ENCODE measurements around the gene MAN1C1. TPM values are rescaled to one million over a fixed set of nuclear protein-coding genes. Genes with fewer than 3 reads are reported as not detected.

MAN1C1 gene
- total RNA-seq, 1 experiment from 2014 or later, result 1.2 TPM

- no peak overlapping the region for H2AFZ ChIP-seq (ENCODE audit: low read depth, low read length, poor library complexity, severe bottlenecking)
- H3K27me3 ChIP-seq (ENCODE audit: insufficient read depth, low read length), result no peaks in the 10 kb centered on the region
- H3K4me1 ChIP-seq (ENCODE audit: control insufficient read depth in 1 of 2, insufficient read depth in 2 of 2, low read length in 2 of 2), result peaks cover 9 to 13% of the 10 kb centered on the region in 2 experiments
- H3K9me3 ChIP-seq (ENCODE audit: control insufficient read depth in 1 of 2, insufficient read depth in 1 of 2, low read depth in 1 of 2, low read length in 2 of 2), result no peaks in the 10 kb centered on the region
- no peak overlapping the region for H3K27ac ChIP-seq (ENCODE audit: low read depth, low read length)
- H3K4me3 ChIP-seq (replicated peaks in 1 of 2; ENCODE audit: low read depth in 1 of 2, low read length in 2 of 2), result no peak overlapping the region
- DNase-seq (ENCODE audit: low read depth, low spot score), result no peak
- ChIA-PET POLR2A (no interaction called here), CTCF (no interaction called here), RAD21 (ENCODE audit: low non-redundant PET in 1 of 2, low total read pairs in 2 of 2, uncharacterized antibody in 2 of 2, unreplicated experiment in 2 of 2) (no interaction called here)
- H3K79me2 ChIP-seq (ENCODE audit: insufficient read depth, low read length), result no peaks in the 10 kb centered on the region
- BruUV-seq (replicated peaks), result no TSS peak
- H3K4me2 ChIP-seq (ENCODE audit: low read length), result no peak overlapping the region
- no peak overlapping the region for H3K9ac ChIP-seq (ENCODE audit: low read length)
- TF ChIP-seq EZH2 (IDR thresholded peaks at IDR 0.05) (no peak), SIN3A (IDR thresholded peaks at IDR 0.05; ENCODE audit: low read depth) (no peak), SP1 (IDR thresholded peaks at IDR 0.05; ENCODE audit: low read depth) (no peak), ZNF274 (IDR thresholded peaks at IDR 0.05; ENCODE audit: low read depth, low read length) (no peak), ZFX (IDR thresholded peaks at IDR 0.05) (no peak)
- H4K20me1 ChIP-seq (ENCODE audit: insufficient read depth), result no peaks in the 10 kb centered on the region
- intact Hi-C loops (cut with micrococcal nuclease), result no loop called here
- no peaks in the 10 kb centered on the region for H3K36me3 ChIP-seq (ENCODE audit: control insufficient read depth in 1 of 2, insufficient read depth in 2 of 2, low read length in 2 of 2)
- H3K9me2 ChIP-seq (ENCODE audit: insufficient read depth), result no peaks in the 10 kb centered on the region
- ATAC-seq, result no peak
These were observed 155.6 kb downstream of the MAN1C1 start for GRCh38 chr1:25772164-25772563.

- H3K9me3 ChIP-seq (ENCODE audit: control insufficient read depth in 1 of 2, insufficient read depth in 1 of 2, low read depth in 1 of 2, low read length in 2 of 2), result no peaks in the 10 kb centered on the region
- H3K9ac ChIP-seq (ENCODE audit: low read length), result no peak overlapping the region
- ChIA-PET CTCF (no interaction called here), RAD21 (ENCODE audit: low non-redundant PET in 1 of 2, low total read pairs in 2 of 2, uncharacterized antibody in 2 of 2, unreplicated experiment in 2 of 2) (no interaction called here), POLR2A (no interaction called here)
- no peaks in the 10 kb centered on the region for H3K9me2 ChIP-seq (ENCODE audit: insufficient read depth)
- no peak overlapping the region for H3K27ac ChIP-seq (ENCODE audit: low read depth, low read length)
- H4K20me1 ChIP-seq (ENCODE audit: insufficient read depth), result no peaks in the 10 kb centered on the region
- no peak for ATAC-seq
- intact Hi-C loops (cut with micrococcal nuclease), result no loop called here
- TF ChIP-seq SIN3A (IDR thresholded peaks at IDR 0.05; ENCODE audit: low read depth), result no peak
- TF ChIP-seq EZH2 (IDR thresholded peaks at IDR 0.05), result no peak
- no peak for TF ChIP-seq ZNF274 (IDR thresholded peaks at IDR 0.05; ENCODE audit: low read depth, low read length)
- TF ChIP-seq TCF7L2 (IDR thresholded peaks at IDR 0.05; ENCODE audit: borderline replicate concordance, extremely low read depth, insufficient read depth, insufficient read length), result no peak
- TF ChIP-seq SP1 (IDR thresholded peaks at IDR 0.05; ENCODE audit: low read depth), result no peak
- no peak for TF ChIP-seq POLR2A (IDR thresholded peaks at IDR 0.05; ENCODE audit: borderline replicate concordance, extremely low read depth, insufficient read depth, insufficient read length)
- no peak for TF ChIP-seq POLR2AphosphoS5 (IDR thresholded peaks at IDR 0.05; ENCODE audit: low read depth, low read length)
- TF ChIP-seq ATF3 (IDR thresholded peaks at IDR 0.05), result no peak
- TF ChIP-seq YY1 (IDR thresholded peaks at IDR 0.05; ENCODE audit: extremely low read depth, insufficient replicate concordance, low read depth, low read length), result no peak
- TF ChIP-seq CTCF (IDR thresholded peaks at IDR 0.05 in 2 of 3, conservative IDR thresholded peaks at IDR 0.05 in 1 of 3; ENCODE audit: borderline replicate concordance in 1 of 3, insufficient read depth in 1 of 3, low read depth in 2 of 3, low read length in 2 of 3), result no peak
- no peak for TF ChIP-seq JUND (IDR thresholded peaks at IDR 0.05)
- no peak for TF ChIP-seq CEBPB (IDR thresholded peaks at IDR 0.05; ENCODE audit: low read depth)
- TF ChIP-seq SRF (IDR thresholded peaks at IDR 0.05; ENCODE audit: low read depth), result no peak
- no peak for TF ChIP-seq RAD21 (IDR thresholded peaks at IDR 0.05; ENCODE audit: low read depth)
- no peak overlapping the region for H3K4me3 ChIP-seq (replicated peaks in 1 of 2; ENCODE audit: low read depth in 1 of 2, low read length in 2 of 2)
- no peak for DNase-seq (ENCODE audit: low read depth, low spot score)
- no peaks in the 10 kb centered on the region for H3K79me2 ChIP-seq (ENCODE audit: insufficient read depth, low read length)
- H3K27me3 ChIP-seq (ENCODE audit: insufficient read depth, low read length), result no peaks in the 10 kb centered on the region
- H3K4me2 ChIP-seq (ENCODE audit: low read length), result no peak overlapping the region
- peaks cover 9 to 13% of the 10 kb centered on the region in 2 experiments for H3K4me1 ChIP-seq (ENCODE audit: control insufficient read depth in 1 of 2, insufficient read depth in 2 of 2, low read length in 2 of 2)
- no peak overlapping the region for H2AFZ ChIP-seq (ENCODE audit: low read depth, low read length, poor library complexity, severe bottlenecking)
- H3K36me3 ChIP-seq (ENCODE audit: control insufficient read depth in 1 of 2, insufficient read depth in 2 of 2, low read length in 2 of 2), result no peaks in the 10 kb centered on the region
- no TSS peak for BruUV-seq (replicated peaks)
These were observed 156.2 kb downstream of the MAN1C1 start for GRCh38 chr1:25772692-25773245.

Data from HCT116 (cell line).